ENCODE measurements around the gene ZFAND3. TPM values are rescaled to one million over a fixed set of nuclear protein-coding genes. Genes with fewer than 3 reads are reported as not detected.

ZFAND3 gene
- total and polyA plus RNA-seq, 2 donors (not counting 1 experiment from before 2014, with no cell fraction given), result 13.5 to 58.3 TPM

DNA sequence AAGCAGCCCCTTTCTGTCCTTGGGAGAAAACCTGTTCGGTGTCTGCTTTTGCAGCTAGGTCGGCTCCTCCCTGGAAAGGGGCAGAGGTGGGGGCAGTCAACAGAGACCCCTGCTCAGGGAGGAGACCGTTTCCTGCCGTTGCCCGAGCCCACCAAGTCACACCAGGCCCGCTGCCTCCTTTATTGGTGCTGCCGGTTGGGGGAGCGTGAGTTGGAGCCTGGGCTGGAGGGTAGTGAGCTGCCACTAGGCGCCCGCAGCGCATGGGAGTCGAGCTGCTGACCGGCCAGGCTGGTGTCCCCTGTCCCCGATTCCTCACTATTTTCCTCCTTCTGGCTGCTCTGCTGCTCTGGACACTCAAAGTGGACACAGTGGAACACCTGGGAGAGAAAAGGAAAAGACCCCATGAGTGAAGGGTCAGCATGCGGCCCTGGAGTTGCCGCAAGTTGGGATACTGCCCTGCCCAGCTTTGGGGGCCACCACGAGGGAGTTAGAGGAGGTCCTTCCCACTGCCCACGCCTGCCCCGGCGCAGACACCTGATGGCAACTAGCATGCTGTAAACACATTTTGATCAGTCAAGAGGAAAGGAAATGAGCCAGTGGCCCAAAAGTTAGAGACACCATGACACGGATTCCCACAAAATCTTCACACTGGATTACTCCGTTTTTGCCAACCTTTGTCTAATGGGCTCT lies 355.4 kb downstream of the ZFAND3 start:
- no peaks in the 10 kb centered on the region for H3K9me3 ChIP-seq (ENCODE audit: control extremely low read depth in 1 of 3, control insufficient read depth in 2 of 3, insufficient read depth in 1 of 3, low read length in 2 of 3)
- Mint-ChIP-seq H3K9me3 (ENCODE audit: insufficient read depth) (no peaks in the 10 kb centered on the region), H3K27ac (no peak overlapping the region), H3K4me1 (no peaks in the 10 kb centered on the region), H3K4me3 (no peak overlapping the region), H3K27me3 (no peaks in the 10 kb centered on the region)
- H3K4me2 ChIP-seq (replicated peaks; ENCODE audit: low read depth, low read length, poor library complexity, severe bottlenecking), result no peak overlapping the region
- no peak for ATAC-seq (ENCODE audit: low read depth)
- no peaks in the 10 kb centered on the region for H4K20me1 ChIP-seq (ENCODE audit: control insufficient read depth, insufficient read depth, low read length, poor library complexity, severe bottlenecking)
- H3K27me3 ChIP-seq (replicated peaks in 1 of 4; ENCODE audit: control extremely low read depth in 1 of 4, control insufficient read depth in 3 of 4, insufficient read depth in 4 of 4, low read length in 3 of 4), result no peaks in the 10 kb centered on the region
- TF ChIP-seq, protein P1, sequence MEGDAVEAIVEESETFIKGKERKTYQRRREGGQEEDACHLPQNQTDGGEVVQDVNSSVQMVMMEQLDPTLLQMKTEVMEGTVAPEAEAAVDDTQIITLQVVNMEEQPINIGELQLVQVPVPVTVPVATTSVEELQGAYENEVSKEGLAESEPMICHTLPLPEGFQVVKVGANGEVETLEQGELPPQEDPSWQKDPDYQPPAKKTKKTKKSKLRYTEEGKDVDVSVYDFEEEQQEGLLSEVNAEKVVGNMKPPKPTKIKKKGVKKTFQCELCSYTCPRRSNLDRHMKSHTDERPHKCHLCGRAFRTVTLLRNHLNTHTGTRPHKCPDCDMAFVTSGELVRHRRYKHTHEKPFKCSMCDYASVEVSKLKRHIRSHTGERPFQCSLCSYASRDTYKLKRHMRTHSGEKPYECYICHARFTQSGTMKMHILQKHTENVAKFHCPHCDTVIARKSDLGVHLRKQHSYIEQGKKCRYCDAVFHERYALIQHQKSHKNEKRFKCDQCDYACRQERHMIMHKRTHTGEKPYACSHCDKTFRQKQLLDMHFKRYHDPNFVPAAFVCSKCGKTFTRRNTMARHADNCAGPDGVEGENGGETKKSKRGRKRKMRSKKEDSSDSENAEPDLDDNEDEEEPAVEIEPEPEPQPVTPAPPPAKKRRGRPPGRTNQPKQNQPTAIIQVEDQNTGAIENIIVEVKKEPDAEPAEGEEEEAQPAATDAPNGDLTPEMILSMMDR (IDR thresholded peaks at IDR 0.05), result no peak
- no peak for TF ChIP-seq EZH2 (IDR thresholded peaks at IDR 0.05; ENCODE audit: borderline replicate concordance, insufficient read depth, low read depth, low read length, poor library complexity, severe bottlenecking)
- CTCF ChIA-PET, result no interaction called here
- H3K9ac ChIP-seq (ENCODE audit: low read length), result no peak overlapping the region
- no peak overlapping the region for H3K27ac ChIP-seq (ENCODE audit: low read length in 2 of 2)
- H3K4me1 ChIP-seq (ENCODE audit: control insufficient read depth in 2 of 2, insufficient read depth in 2 of 2, low read length in 2 of 2), result no peaks in the 10 kb centered on the region
- no peak overlapping the region for H3K4me3 ChIP-seq (ENCODE audit: control extremely low read depth in 1 of 5, extremely low read depth in 1 of 5, insufficient read depth in 1 of 5, low read depth in 2 of 5, low read length in 4 of 5)
- WGBS (ENCODE audit: insufficient coverage), result 98% methylated on average over 20 of the region's 22 CpGs
- no peak for DNase-seq
- H3K79me2 ChIP-seq (ENCODE audit: control insufficient read depth, insufficient read depth, low read length), result no peaks in the 10 kb centered on the region
- peaks cover 0 to 2% of the 10 kb centered on the region in 2 experiments for H3K36me3 ChIP-seq (replicated peaks in 1 of 2; ENCODE audit: control extremely low read depth in 1 of 2, control insufficient read depth in 1 of 2, extremely low read depth in 1 of 2, insufficient read depth in 2 of 2, low read length in 1 of 2)
- POLR2A ChIA-PET, result no interaction called here
- H2AFZ ChIP-seq (ENCODE audit: insufficient read depth, low read depth, low read length, poor library complexity, severe bottlenecking), result no peak overlapping the region
- intact Hi-C loops (cut with micrococcal nuclease), result no loop called here

DNA sequence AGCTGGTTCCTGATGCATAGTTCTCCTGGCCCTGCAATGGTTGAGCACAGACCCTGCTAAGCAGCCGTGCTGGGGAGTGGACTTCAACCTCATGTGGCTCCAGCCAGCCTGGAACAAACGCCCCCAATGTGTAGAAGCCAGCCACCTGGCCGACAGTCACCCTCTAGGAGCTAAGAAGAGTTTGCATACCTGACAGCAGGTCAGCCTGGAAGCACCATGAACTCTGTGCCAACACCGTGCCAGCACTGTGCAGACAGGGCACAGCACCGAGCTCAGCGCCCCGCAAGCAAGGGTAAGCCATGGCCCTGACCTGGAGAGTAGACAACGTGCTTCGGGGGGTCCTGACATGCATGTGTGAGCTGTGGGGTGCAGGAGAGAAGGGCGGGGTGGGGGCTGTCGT lies 356.3 kb downstream of the ZFAND3 start:
- no peaks in the 10 kb centered on the region for H3K27me3 Mint-ChIP-seq
- no peaks in the 10 kb centered on the region for H3K4me1 ChIP-seq (ENCODE audit: control insufficient read depth in 2 of 2, insufficient read depth in 2 of 2, low read length in 2 of 2)
- no peak overlapping the region for H3K27ac ChIP-seq (ENCODE audit: low read length in 2 of 2)
- no peaks in the 10 kb centered on the region for H3K9me3 ChIP-seq (ENCODE audit: control extremely low read depth in 1 of 3, control insufficient read depth in 2 of 3, insufficient read depth in 1 of 3, low read length in 2 of 3)
- ATAC-seq (ENCODE audit: low read depth) (no peak), DNase-seq (no peak)
- no peak overlapping the region for H3K9ac ChIP-seq (ENCODE audit: low read length)
- H3K9me3 Mint-ChIP-seq (ENCODE audit: insufficient read depth), result no peaks in the 10 kb centered on the region
- CTCF ChIA-PET, result no interaction called here
- TF ChIP-seq, protein P1 (IDR thresholded peaks at IDR 0.05), result no peak
- no peak for TF ChIP-seq EZH2 (IDR thresholded peaks at IDR 0.05; ENCODE audit: borderline replicate concordance, insufficient read depth, low read depth, low read length, poor library complexity, severe bottlenecking)
- no peak overlapping the region for H3K4me3 ChIP-seq (ENCODE audit: control extremely low read depth in 1 of 5, extremely low read depth in 1 of 5, insufficient read depth in 1 of 5, low read depth in 2 of 5, low read length in 4 of 5)
- H3K4me1 Mint-ChIP-seq, result no peaks in the 10 kb centered on the region
- H3K27ac Mint-ChIP-seq, result no peak overlapping the region
- H2AFZ ChIP-seq (ENCODE audit: insufficient read depth, low read depth, low read length, poor library complexity, severe bottlenecking), result no peak overlapping the region
- intact Hi-C loops (cut with micrococcal nuclease), result no loop called here
- WGBS (ENCODE audit: insufficient coverage), result 97% methylated on average over 9 of the region's 11 CpGs
- H3K79me2 ChIP-seq (ENCODE audit: control insufficient read depth, insufficient read depth, low read length), result no peaks in the 10 kb centered on the region
- H4K20me1 ChIP-seq (ENCODE audit: control insufficient read depth, insufficient read depth, low read length, poor library complexity, severe bottlenecking), result no peaks in the 10 kb centered on the region
- no peak overlapping the region for H3K4me3 Mint-ChIP-seq
- POLR2A ChIA-PET, result no interaction called here
- H3K4me2 ChIP-seq (replicated peaks; ENCODE audit: low read depth, low read length, poor library complexity, severe bottlenecking), result no peak overlapping the region
- peaks cover 0 to 2% of the 10 kb centered on the region in 2 experiments for H3K36me3 ChIP-seq (replicated peaks in 1 of 2; ENCODE audit: control extremely low read depth in 1 of 2, control insufficient read depth in 1 of 2, extremely low read depth in 1 of 2, insufficient read depth in 2 of 2, low read length in 1 of 2)
- H3K27me3 ChIP-seq (replicated peaks in 1 of 4; ENCODE audit: control extremely low read depth in 1 of 4, control insufficient read depth in 3 of 4, insufficient read depth in 4 of 4, low read length in 3 of 4), result no peaks in the 10 kb centered on the region
